ENCODE results near the gene ENOX1.

ENOX1 gene

GRCh38 chr13:43664700-43665191 lies 122.0 kb downstream of the ENOX1 start:
- peak; percentile 51 for DNase-seq

- peak; percentile 39 for DNase-seq
Observed at GRCh38 chr13:43663474-43664090, 123.2 kb downstream of the ENOX1 start.

DNA sequence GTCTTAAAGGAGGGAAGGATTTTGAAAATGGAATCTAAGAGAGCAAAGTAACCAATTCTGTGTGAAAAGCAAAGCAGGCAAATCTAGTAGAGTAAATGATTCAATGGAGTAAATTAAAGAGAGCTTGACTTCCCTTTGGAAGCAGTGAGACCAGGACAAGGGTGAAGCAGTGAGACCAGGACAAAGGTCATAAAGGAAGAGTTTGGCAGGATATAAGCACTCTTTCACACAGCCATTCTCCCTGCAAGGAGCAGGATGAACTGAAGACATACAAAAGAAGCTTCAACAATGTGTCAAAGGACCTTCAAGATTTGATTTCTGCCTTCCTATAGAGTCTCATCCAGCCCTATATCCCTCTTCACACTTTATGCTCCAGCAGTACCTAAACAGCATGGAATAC lies 123.8 kb downstream of the ENOX1 start:
- no peak for DNase-seq

GRCh38 chr13:43661161-43661830 lies 125.5 kb downstream of the ENOX1 start:
- DNase-seq = no peak

- no peak for DNase-seq
Observed at GRCh38 chr13:43657485-43657884, 129.3 kb downstream of the ENOX1 start.

DNA sequence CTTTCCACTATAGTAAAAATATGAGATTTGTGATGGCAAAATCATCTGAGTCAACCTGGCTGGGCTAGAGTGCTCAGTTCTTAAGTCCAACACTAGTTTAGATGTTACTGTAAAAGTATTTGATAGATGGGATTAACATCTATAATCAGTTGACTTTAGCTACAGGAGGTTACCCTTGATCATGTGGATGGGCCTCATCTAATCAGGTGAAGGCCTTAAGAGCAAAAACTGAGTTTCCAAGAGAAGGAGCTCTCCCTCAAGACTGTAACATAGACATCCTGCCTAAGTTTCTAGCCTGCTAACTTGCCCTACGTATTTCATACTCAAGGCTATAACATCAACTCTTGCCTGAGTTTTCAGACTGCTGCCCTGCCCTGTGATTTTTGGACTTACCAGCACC lies 132.8 kb downstream of the ENOX1 start:
- no peak for DNase-seq

DNA sequence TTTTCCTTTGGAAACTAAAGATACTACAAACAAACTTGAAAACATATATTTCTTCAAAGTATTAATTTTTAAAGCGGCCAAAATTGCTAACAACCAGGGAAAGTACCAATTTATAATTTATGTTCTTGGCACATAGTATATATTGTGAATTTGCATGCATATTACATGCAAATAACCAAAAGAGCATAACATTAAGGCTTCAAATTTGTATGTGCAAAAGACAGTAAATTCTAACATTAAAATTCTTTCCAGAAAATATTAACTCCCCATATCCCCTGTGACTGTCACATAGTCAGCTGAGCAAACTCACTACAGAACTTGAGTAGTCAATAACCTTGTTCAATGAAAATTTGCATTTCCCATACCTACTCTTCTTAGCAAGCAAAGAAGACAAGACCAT lies 133.4 kb downstream of the ENOX1 start:
- DNase-seq = no peak

GRCh38 chr13:43652760-43653159 lies 134.0 kb downstream of the ENOX1 start:
- peak; percentile 46 for DNase-seq

- no peak for DNase-seq
Observed at GRCh38 chr13:43650882-43651281, 135.9 kb downstream of the ENOX1 start.

DNA sequence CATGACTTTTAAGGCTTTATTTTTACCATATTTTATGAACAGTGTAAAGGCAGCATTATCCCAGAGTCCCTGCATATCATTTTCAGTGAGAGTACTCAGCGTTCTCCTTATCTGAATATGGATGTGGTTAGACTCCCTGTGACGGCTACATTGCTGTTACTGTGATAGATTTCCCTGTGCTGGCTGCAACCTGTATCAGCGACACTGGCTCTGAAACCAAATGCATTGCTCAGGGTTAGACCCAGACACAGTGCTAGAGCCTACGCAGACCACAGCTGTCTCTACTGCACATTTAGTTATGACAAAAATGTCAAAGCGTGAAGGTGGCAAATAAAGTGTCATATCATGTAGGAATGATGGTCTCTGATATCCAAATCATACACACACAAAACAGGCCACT lies 138.0 kb downstream of the ENOX1 start:
- no peak for DNase-seq

GRCh38 chr13:43647471-43647870 lies 139.3 kb downstream of the ENOX1 start:
- DNase-seq = no peak

DNA sequence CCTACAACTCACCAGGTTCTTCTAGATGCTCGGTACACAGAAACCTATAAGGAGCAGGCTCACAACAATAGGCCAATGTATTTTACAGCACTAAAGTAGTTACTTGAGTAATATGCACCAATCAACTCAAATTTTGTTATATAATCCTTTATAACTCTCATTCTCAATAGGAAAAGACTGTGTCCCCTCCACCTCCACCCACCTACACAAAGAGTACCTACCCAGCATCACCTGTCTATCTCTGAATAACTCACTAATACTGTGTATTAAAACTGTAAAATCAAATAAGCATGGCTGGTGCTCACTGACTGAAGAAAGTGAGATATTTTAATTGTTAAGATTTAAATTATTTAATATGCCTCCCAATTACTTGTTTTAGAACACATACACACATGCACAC lies 146.3 kb downstream of the ENOX1 start:
- DNase-seq = no peak

DNA sequence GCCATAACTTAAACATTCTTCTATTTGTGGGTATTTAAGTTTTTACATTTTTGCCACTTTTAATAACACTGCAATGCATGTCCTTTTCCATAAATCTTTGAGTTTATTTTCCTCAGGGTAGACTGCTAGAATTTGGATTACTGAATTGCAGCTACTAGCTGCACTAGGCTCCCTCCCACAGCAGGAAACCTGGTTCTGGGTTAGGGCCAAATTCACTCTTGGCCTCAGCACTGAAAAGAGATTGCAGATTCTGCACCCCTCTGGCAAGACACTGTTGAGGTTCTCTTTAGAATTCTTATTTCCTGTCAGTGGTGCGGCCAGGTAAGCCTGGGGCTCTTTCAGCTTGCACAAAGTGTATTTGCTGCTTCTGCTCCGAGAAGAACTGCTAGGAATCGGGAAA lies 155.7 kb downstream of the ENOX1 start:
- DNase-seq = peak; percentile 23

DNA sequence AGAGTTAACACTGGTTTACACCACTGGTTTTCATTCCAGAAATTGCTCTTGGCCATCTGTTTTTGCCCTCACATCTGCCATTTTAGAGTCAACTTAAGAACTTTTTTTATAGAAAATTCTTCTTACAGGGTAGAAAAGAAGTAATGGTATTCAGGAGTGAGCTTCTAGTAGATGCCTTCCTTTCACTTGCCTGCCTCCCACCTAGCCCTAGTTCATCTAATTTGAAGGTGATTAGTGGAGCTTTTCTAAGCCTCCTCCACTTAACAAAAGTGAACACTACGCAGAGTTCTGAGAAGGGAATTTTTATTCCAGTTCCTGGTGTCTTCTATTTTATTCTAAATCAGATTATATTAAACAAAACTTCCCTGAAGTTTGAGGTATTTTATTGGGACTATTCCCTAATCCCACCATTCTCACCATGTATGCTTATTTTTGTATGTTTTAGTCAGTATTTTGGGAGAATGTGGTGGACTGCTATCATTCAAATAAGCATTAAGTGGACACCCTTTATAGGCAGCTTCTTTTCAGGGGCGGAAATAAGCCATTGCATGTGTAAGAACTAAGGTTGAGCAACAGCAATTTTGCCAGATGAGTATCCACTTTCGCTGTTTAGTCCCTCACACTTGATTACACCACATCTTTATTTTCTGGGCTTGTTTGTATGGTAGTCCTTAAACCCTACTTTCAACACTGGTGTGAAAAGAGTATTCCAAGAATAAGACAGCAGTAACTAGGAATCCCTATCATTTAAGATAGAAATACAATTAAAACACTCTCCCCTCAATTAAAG lies 156.9 kb downstream of the ENOX1 start:
- no peak for DNase-seq

GRCh38 chr13:43626994-43627393 lies 159.8 kb downstream of the ENOX1 start:
- DNase-seq = no peak

DNA sequence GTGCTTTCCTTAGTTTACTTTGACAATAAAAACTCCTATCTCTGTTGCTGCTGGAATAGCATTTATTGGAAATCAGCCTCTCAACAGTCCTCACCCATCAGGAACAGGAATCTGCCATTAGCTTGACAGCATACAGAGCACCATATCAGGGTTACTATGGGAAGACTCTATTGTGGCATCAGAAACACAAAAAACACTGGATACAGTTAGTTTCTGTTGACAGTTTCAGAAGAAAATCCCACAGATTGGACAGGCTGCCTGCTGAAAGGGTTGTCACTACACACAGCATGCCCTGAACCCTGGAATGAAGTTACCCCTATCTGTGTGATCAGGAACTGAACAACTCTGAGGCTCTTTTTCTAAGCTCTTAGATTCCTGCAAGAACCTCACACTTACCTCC lies 172.7 kb downstream of the ENOX1 start:
- no peak for DNase-seq

DNA sequence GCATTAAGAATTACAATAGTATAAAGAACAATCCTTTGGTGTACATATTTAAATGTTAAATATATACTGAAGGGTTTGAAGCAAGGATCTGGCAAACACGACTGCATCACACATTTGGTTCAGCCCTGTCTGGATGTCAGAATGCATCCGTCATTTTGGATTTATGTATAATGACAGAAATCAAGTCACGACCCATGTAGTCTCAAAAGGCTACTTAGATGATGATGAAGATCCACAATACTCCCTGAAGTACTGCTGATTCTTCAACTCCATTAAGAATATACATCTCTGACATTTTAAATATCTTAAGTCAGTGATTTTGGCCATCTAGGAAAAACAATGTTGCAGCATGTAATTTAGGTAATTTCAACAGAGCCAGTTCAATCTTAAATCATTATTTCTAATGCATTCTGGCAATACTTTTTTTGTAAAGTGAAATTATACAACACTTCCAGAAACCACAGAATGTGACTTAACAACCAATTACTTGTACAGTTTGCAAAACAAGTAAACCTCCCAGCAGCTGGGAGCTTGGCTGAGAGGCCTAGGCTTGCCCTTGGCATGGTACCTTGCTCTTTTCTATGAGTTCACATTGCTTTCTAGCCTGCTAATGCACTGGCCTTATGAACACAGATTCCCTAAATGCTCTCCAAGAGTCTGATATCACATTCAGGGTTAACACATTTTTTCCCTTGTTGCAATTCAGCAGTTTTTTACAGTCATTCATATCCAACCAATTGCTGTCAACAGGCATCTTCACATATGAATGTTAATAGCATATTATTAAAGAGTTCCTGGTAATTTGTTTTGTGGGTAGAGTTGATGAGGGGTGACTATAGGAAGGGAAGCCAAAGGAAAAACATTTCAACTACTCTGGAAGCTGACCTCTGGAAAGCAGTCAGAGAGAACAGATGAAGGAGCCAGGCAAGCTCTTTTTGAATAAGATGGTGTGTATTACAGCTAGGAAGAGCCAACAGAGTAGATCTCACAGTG lies 175.2 kb downstream of the ENOX1 start:
- peak; percentile 11 for DNase-seq

- DNase-seq = peak; percentile 23
Observed at GRCh38 chr13:43608400-43609137, 178.2 kb downstream of the ENOX1 start.

GRCh38 chr13:43597599-43597945 lies 189.2 kb downstream of the ENOX1 start:
- no peak for DNase-seq

GRCh38 chr13:43596924-43597598 lies 189.7 kb downstream of the ENOX1 start:
- no peak for DNase-seq

GRCh38 chr13:43596006-43596405 lies 190.8 kb downstream of the ENOX1 start:
- DNase-seq = no peak
